H9 (cell line): ENCODE results near the gene HYAL1. TPM values are rescaled to one million over a fixed set of nuclear protein-coding genes. Genes with fewer than 3 reads are reported as not detected.
"Not testable (repeated sequence)": the region's sequence is repeated elsewhere in the genome, so short reads cannot be mapped to it uniquely, and the experiment has no call there.

ENCODE experiments used
- DNase-seq: peaks from one replicate; pipeline ENCODE4 v3.0.0-alpha.2; 2017
- H2AFZ ChIP-seq: one replicate; pipeline ENCODE4 v1.6.1; 2013; ENCODE audit warnings: mild to moderate bottlenecking, low read length, control low read depth, moderate library complexity
- H2AK5ac ChIP-seq: 2 replicates; pipeline ENCODE4 v1.6.1; 2013; ENCODE audit warnings: low read length, control low read depth, mixed read lengths; ENCODE audit not compliant: insufficient read length
- H2BK120ac ChIP-seq: one replicate; pipeline ENCODE4 v1.6.1; 2013; ENCODE audit warnings: low read depth, mild to moderate bottlenecking, low read length, control low read depth, inconsistent platforms; ENCODE audit not compliant: poor library complexity, severe bottlenecking
- H2BK12ac ChIP-seq: 2 replicates; pipeline ENCODE4 v1.6.1; 2013; ENCODE audit warnings: low read length, control low read depth, mixed read lengths, low read depth; ENCODE audit not compliant: insufficient read length
- H2BK15ac ChIP-seq: 2 replicates; pipeline ENCODE4 v1.6.1; 2013; ENCODE audit warnings: low read depth, low read length, control low read depth
- H2BK20ac ChIP-seq: one replicate; pipeline ENCODE4 v1.6.1; 2013; ENCODE audit warnings: low read depth, mild to moderate bottlenecking, low read length, control low read depth, inconsistent platforms; ENCODE audit not compliant: poor library complexity, severe bottlenecking
- H2BK5ac ChIP-seq: 2 replicates; pipeline ENCODE4 v1.6.1; 2013; ENCODE audit warnings: low read length, control low read depth, mixed read lengths; ENCODE audit not compliant: insufficient read length
- H3K14ac ChIP-seq: 2 replicates; pipeline ENCODE4 v1.6.1; 2013; ENCODE audit warnings: low read length, control low read depth; ENCODE audit not compliant: insufficient read depth
- H3K18ac ChIP-seq: 2 replicates; pipeline ENCODE4 v1.6.1; 2013; ENCODE audit warnings: low read depth, mild to moderate bottlenecking, mixed read lengths, low read length, control low read depth; ENCODE audit not compliant: insufficient read length
- H3K23ac ChIP-seq: 2 replicates; pipeline ENCODE4 v1.6.1; 2013; ENCODE audit warnings: low read length, control low read depth, mixed read lengths, low read depth; ENCODE audit not compliant: insufficient read length
- H3K23me2 ChIP-seq: 2 replicates; pipeline ENCODE4 v1.6.1; 2013; ENCODE audit warnings: low read depth, mild to moderate bottlenecking, mixed read lengths, low read length, control low read depth; ENCODE audit not compliant: insufficient read length, poor library complexity, severe bottlenecking
- H3K27ac ChIP-seq: 2 replicates; pipeline ENCODE4 v1.5.1; 2013; ENCODE audit warnings: low read length, control low read depth, mixed read lengths, low read depth; ENCODE audit not compliant: insufficient read length
- H3K27me3 ChIP-seq: 2 replicates; pipeline ENCODE4 v1.6.1; 2013; ENCODE audit warnings: low read length, control low read depth, inconsistent platforms; ENCODE audit not compliant: insufficient read depth
- H3K4ac ChIP-seq: 2 replicates; pipeline ENCODE4 v1.6.1; 2013; ENCODE audit warnings: low read depth, mild to moderate bottlenecking, control low read depth, inconsistent platforms, low read length, moderate library complexity
- H3K4me1 ChIP-seq: 2 replicates; pipeline ENCODE4 v1.6.1; 2013; ENCODE audit warnings: low read length, control low read depth, inconsistent platforms; ENCODE audit not compliant: insufficient read depth
- H3K4me2 ChIP-seq: 2 replicates; pipeline ENCODE4 v1.6.1; 2013; ENCODE audit warnings: low read length, control low read depth, mixed read lengths; ENCODE audit not compliant: insufficient read length, insufficient read depth
- H3K56ac ChIP-seq: 2 replicates; pipeline ENCODE4 v1.6.1; 2013; ENCODE audit warnings: low read depth, mild to moderate bottlenecking, mixed read lengths, low read length, control low read depth; ENCODE audit not compliant: insufficient read length
- H3K79me1 ChIP-seq: 2 replicates; pipeline ENCODE4 v1.6.1; 2013; ENCODE audit warnings: low read depth, mild to moderate bottlenecking, moderate library complexity, low read length, control low read depth, inconsistent platforms; ENCODE audit not compliant: insufficient read depth, poor library complexity, severe bottlenecking
- H3K79me2 ChIP-seq: 2 replicates; pipeline ENCODE4 v1.6.1; 2013; ENCODE audit warnings: low read length, control low read depth, inconsistent platforms; ENCODE audit not compliant: insufficient read depth
- H3K9ac ChIP-seq: 2 replicates; pipeline ENCODE4 v1.6.1; 2013; ENCODE audit warnings: low read length, control low read depth, mixed read lengths; ENCODE audit not compliant: insufficient read length; ENCODE audit errors: extremely low read depth
- H3K9me3 ChIP-seq: one replicate; pipeline ENCODE4 v1.6.1; 2013; ENCODE audit warnings: low read depth, low read length, inconsistent platforms; ENCODE audit not compliant: control insufficient read depth
- H3T11ph ChIP-seq: one replicate; pipeline ENCODE4 v1.6.1; 2013; ENCODE audit warnings: mild to moderate bottlenecking, low read length, control low read depth, inconsistent platforms
- H4K20me1 ChIP-seq: one replicate; pipeline ENCODE4 v1.6.1; 2013; ENCODE audit not compliant: control insufficient read depth, insufficient read length, insufficient read depth
- H4K5ac ChIP-seq: 2 replicates; pipeline ENCODE4 v1.6.1; 2013; ENCODE audit warnings: low read depth, mild to moderate bottlenecking, mixed read lengths, low read length, control low read depth; ENCODE audit not compliant: insufficient read length
- H4K8ac ChIP-seq: replicated peaks from 2 replicates; pipeline ENCODE4 v1.6.1; 2013; ENCODE audit warnings: low read length, control low read depth, mixed read lengths, low read depth; ENCODE audit not compliant: insufficient read length
- H4K91ac ChIP-seq: 2 replicates; pipeline ENCODE4 v1.6.1; 2013; ENCODE audit warnings: low read depth, mild to moderate bottlenecking, moderate library complexity, mixed read lengths, low read length, control low read depth; ENCODE audit not compliant: insufficient read length
- H3K27ac Mint-ChIP-seq, 3 experiments: 2 replicates in 2 of 3; 3 replicates in 1 of 3; pipeline ENCODE4 v1.8.0; 2020 to 2021; ENCODE audit warnings: mixed read lengths in 3 of 3, mild to moderate bottlenecking in 1 of 3, moderate library complexity in 1 of 3
- H3K27me3 Mint-ChIP-seq: 2 replicates; pipeline ENCODE4 v1.8.0; 2021; ENCODE audit warnings: low read depth, mild to moderate bottlenecking, moderate library complexity, mixed read lengths
- H3K36me3 Mint-ChIP-seq, 3 experiments: 2 replicates in 2 of 3; 3 replicates in 1 of 3; pipeline ENCODE4 v1.8.0; 2020 to 2021; ENCODE audit warnings: low read depth in 3 of 3, mixed read lengths in 3 of 3; ENCODE audit not compliant: insufficient read depth in 1 of 3
- H3K4me1 Mint-ChIP-seq, 2 experiments: 2 replicates each; pipeline ENCODE4 v1.8.0; 2020; ENCODE audit warnings: mixed read lengths in 2 of 2
- H3K4me3 Mint-ChIP-seq, 2 experiments: 2 replicates in 1 of 2; 3 replicates in 1 of 2; pipeline ENCODE4 v1.8.0; 2020 to 2021; ENCODE audit warnings: mild to moderate bottlenecking in 2 of 2, mixed read lengths in 2 of 2, moderate library complexity in 1 of 2
- H3K9me3 Mint-ChIP-seq, 2 experiments: 2 replicates in 1 of 2; 3 replicates in 1 of 2; pipeline ENCODE4 v1.8.0; 2020; ENCODE audit warnings: mild to moderate bottlenecking in 2 of 2, mixed read lengths in 2 of 2, moderate library complexity in 1 of 2
- WGBS: extraction: QIAGEN DNeasy Blood & Tissue Kit; methylation state at CpG from one replicate; pipeline ENCODE4 v1.1.7; 2013; ENCODE audit warnings: missing lambda C conversion rate, low lambda C conversion rate, mixed read lengths; ENCODE audit not compliant: insufficient read length; ENCODE audit errors: extremely low coverage; 5-methylcytosine and 5-hydroxymethylcytosine counted together
- total RNA-seq: library from RNA; stranded (reverse); gene quantifications from 2 replicates; pipeline ENCODE4 v1.2.1, GENCODE V29; 2021
- TF ChIP-seq, protein P1 (sequence below): fragments of 200-600 bp; sonication (generic); conservative IDR thresholded peaks from 3 replicates; pipeline ENCODE4 v1.8.0; 2021; ENCODE audit warnings: antibody characterized with exemption, mild to moderate bottlenecking

Gene HYAL1
- total RNA-seq, 1 experiment from 2014 or later, result 2.0 TPM

DNA sequence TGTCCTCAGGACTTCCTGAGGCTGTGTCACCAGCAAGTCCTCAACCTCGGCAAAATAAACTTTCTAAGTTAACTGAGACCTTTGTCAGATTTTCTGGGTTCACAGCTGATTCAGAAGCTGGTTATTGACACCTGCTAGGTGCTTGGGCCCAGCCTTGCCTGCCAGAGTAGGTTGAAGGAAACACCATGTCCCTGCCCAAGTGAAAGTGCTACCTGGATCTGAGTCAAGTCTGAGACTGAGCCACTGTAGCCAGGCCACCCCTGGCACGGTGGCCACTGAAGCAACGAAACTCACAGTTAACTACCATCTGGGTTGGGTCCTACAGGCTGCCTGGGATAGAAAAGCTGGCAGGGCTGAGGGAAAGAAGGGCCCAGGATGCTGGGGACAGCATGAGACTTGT, 11.0 kb upstream of the HYAL1 start:
- Histone ChIP-seq H3K18ac (no peak overlapping the region), H2BK20ac (no peak overlapping the region), H3K4ac (no peak overlapping the region), H2AFZ (no peak overlapping the region), H3K79me2 (no peaks in the 10 kb centered on the region), H3K14ac (no peak overlapping the region), H3K79me1 (no peaks in the 10 kb centered on the region), H2BK5ac (no peak overlapping the region), H3K23ac (no peak overlapping the region), H4K91ac (no peak overlapping the region), H3K4me1 (no peaks in the 10 kb centered on the region), H3K4me2 (no peak overlapping the region), H4K5ac (no peak overlapping the region), H3T11ph (no peak overlapping the region), H3K27ac (no peak overlapping the region), H3K27me3 (no peaks in the 10 kb centered on the region), H3K9me3 (no peaks in the 10 kb centered on the region), H4K8ac (no peak overlapping the region), H2BK12ac (no peak overlapping the region), H3K23me2 (no peaks in the 10 kb centered on the region), H3K56ac (no peak overlapping the region), H2BK15ac (no peak overlapping the region), H2BK120ac (no peak overlapping the region), H2AK5ac (no peak overlapping the region), H4K20me1 (no peaks in the 10 kb centered on the region), H3K9ac (no peak overlapping the region)
- H3K27me3 Mint-ChIP-seq, result peaks cover 4% of the 10 kb centered on the region
- peak overlapping the region in 2 of 3 experiments; percentile 35 to 42; a peak in 3 of 7 replicates for H3K27ac Mint-ChIP-seq
- peaks cover 48 to 58% (median 56%) of the 10 kb centered on the region in 3 experiments for H3K36me3 Mint-ChIP-seq
- WGBS, result no CpG with 5 or more reads among the region's 3 CpGs
- H3K9me3 Mint-ChIP-seq, result peaks cover 14 to 17% of the 10 kb centered on the region in 2 experiments
- TF ChIP-seq, protein P1, sequence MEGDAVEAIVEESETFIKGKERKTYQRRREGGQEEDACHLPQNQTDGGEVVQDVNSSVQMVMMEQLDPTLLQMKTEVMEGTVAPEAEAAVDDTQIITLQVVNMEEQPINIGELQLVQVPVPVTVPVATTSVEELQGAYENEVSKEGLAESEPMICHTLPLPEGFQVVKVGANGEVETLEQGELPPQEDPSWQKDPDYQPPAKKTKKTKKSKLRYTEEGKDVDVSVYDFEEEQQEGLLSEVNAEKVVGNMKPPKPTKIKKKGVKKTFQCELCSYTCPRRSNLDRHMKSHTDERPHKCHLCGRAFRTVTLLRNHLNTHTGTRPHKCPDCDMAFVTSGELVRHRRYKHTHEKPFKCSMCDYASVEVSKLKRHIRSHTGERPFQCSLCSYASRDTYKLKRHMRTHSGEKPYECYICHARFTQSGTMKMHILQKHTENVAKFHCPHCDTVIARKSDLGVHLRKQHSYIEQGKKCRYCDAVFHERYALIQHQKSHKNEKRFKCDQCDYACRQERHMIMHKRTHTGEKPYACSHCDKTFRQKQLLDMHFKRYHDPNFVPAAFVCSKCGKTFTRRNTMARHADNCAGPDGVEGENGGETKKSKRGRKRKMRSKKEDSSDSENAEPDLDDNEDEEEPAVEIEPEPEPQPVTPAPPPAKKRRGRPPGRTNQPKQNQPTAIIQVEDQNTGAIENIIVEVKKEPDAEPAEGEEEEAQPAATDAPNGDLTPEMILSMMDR, result no peak
- peaks cover 6 to 18% of the 10 kb centered on the region in 2 experiments for H3K4me1 Mint-ChIP-seq
- DNase-seq, result no peak
- H3K4me3 Mint-ChIP-seq, result no peak overlapping the region

DNA sequence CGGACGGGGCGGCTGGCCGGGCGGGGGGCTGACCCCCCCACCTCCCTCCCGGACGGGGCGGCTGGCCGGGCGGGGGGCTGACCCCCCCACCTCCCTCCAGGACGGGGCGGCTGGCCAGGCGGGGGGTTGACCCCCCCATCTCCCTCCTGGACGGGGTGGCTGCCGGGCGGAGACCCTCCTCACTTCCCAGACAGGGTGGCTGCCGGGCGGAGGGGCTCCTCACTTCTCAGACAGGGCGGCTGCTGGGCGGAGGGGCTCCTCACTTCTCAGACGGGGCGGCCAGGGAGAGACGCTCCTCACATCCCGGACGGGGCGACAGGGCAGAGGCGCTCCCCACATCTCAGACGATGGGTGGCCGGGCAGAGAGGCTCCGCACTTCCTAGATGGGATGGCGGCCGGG, 8.7 kb upstream of the HYAL1 start:
- H3K9me3 Mint-ChIP-seq, result peaks cover 31 to 39% of the 10 kb centered on the region in 2 experiments
- H3K27ac Mint-ChIP-seq, H3K27me3 Mint-ChIP-seq, H4K20me1 ChIP-seq, H3K4me2 ChIP-seq, H2BK20ac ChIP-seq, H3K4me3 Mint-ChIP-seq, H4K8ac ChIP-seq, H3K18ac ChIP-seq, H4K5ac ChIP-seq, H4K91ac ChIP-seq, H3K4me1 ChIP-seq, H2BK12ac ChIP-seq, H3K79me1 ChIP-seq, H3K9ac ChIP-seq, H3K23me2 ChIP-seq, H2AFZ ChIP-seq, H2AK5ac ChIP-seq, H3K56ac ChIP-seq, H3K9me3 ChIP-seq, H3K14ac ChIP-seq, H2BK120ac ChIP-seq, H2BK15ac ChIP-seq, DNase-seq, H2BK5ac ChIP-seq, H3K27me3 ChIP-seq, H3K23ac ChIP-seq, H3T11ph ChIP-seq, H3K4me1 Mint-ChIP-seq, H3K79me2 ChIP-seq, H3K4ac ChIP-seq, H3K27ac ChIP-seq: not testable (repeated sequence)
- H3K36me3 Mint-ChIP-seq, result peaks cover 34 to 40% (median 35%) of the 10 kb centered on the region in 3 experiments
- WGBS, result no CpG with 5 or more reads among the region's 32 CpGs
